NCI-H2196 (cell line): Measurements from ENCODE around the gene ARMH4.

Experiments used
- DNase-seq: peaks from one replicate; lab custom pipeline; 2025; ENCODE audit not compliant: unreplicated experiment; lab: John Stamatoyannopoulos, UW

Gene ARMH4

GRCh38 chr14:57970594-57970993, 181.4 kb downstream of the ARMH4 start:
- no peak for DNase-seq

DNA sequence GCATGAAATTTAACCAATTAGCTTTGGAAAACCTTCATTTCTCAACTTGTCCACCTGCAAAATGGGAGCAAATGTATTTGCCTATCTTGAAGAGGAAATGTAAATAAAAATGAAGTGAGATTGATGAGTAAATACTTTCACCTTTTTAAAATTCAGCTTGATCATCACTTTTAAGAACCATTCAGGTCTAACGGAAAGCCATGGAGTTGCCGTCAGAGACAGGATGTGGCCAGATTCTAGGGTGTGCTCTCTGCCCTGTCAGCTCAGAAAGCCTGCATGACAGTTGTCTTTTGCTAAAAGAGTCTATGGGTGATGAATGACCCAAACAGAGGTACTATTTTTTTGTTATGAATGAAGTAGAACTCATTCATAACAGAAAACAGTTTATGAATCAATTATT, 181.8 kb downstream of the ARMH4 start:
- DNase-seq, result no peak

DNA sequence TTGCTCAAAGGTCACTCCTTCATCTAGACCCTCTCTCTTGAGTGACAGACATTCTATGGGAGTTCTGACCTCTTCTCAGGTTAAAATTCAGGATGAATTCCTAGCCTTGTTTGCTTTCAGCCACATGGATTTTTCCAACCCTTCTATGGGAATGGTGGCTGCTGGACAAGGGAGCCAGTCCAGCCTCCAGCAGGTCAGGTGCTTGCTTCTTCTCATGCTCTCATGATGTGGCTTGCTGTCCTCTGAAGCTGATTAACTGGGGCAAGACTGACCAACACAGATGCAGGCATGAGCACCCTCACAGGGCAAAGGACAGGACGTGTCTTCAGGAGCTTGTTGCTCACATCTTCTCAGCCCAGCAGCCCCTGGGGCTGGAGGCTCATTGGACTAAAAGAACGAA, 188.9 kb downstream of the ARMH4 start:
- DNase-seq, result no peak

- no peak for DNase-seq
These were observed 189.5 kb downstream of the ARMH4 start for GRCh38 chr14:57962325-57963035.

- DNase-seq, result no peak
These were observed 190.3 kb downstream of the ARMH4 start for GRCh38 chr14:57961786-57962060.

- no peak for DNase-seq
These were observed 190.8 kb downstream of the ARMH4 start for GRCh38 chr14:57960946-57961785.

DNA sequence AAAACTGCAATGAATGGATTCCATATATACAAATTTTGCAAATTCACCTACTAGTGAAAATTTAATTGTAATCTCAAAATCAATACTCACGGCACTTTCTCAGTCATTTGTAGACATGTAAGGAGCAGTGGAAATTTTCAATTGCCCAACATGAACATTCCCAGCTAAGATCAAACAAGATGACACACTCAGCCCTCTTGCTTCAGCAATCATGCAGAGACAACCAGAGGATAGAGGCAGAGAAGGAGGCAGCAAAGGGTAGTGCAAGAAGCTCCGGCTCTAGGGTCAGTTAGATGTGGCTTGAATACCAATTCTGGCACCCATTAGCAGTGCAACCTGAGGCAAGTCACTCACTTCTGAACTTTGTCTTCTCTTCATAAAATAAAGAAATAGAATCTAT, 194.6 kb downstream of the ARMH4 start:
- DNase-seq, result no peak
